CMK (cell line): Measurements from ENCODE around the gene TEKT1.
"Not testable (repeated sequence)": the region's sequence is repeated elsewhere in the genome, so short reads cannot be mapped to it uniquely, and the experiment has no call there.

Experiments used
- DNase-seq: peaks from one replicate; pipeline ENCODE4 v3.0.0-alpha.2; 2010; ENCODE audit warnings: low read depth

Gene TEKT1

GRCh38 chr17:6815775-6816174, 15.8 kb downstream of the TEKT1 start:
- DNase-seq: no peak

- DNase-seq: no peak
Measured at GRCh38 chr17:6812295-6812694, 19.2 kb downstream of the TEKT1 start.

GRCh38 chr17:6811510-6811909, 20.0 kb downstream of the TEKT1 start:
- no peak for DNase-seq

- no peak for DNase-seq
Measured at GRCh38 chr17:6800422-6801027, 31.0 kb downstream of the TEKT1 start.

- no peak for DNase-seq
Measured at GRCh38 chr17:6799738-6800137, 31.8 kb downstream of the TEKT1 start.

GRCh38 chr17:6797718-6798351, 33.7 kb downstream of the TEKT1 start:
- DNase-seq: no peak

- no peak for DNase-seq
Measured at GRCh38 chr17:6796887-6797490, 34.5 kb downstream of the TEKT1 start.

- DNase-seq: no peak
Measured at GRCh38 chr17:6796017-6796886, 35.3 kb downstream of the TEKT1 start.

- no peak for DNase-seq
Measured at GRCh38 chr17:6793748-6794493, 37.6 kb downstream of the TEKT1 start.

GRCh38 chr17:6789146-6789545, 42.4 kb downstream of the TEKT1 start:
- no peak for DNase-seq

GRCh38 chr17:6787081-6787693, 44.3 kb downstream of the TEKT1 start:
- no peak for DNase-seq

- no peak for DNase-seq
Measured at GRCh38 chr17:6786618-6787017, 44.9 kb downstream of the TEKT1 start.

GRCh38 chr17:6782244-6782643, 49.3 kb downstream of the TEKT1 start:
- DNase-seq: no peak

- no peak for DNase-seq
Measured at GRCh38 chr17:6780886-6781285, 50.6 kb downstream of the TEKT1 start.

GRCh38 chr17:6780001-6780400, 51.5 kb downstream of the TEKT1 start:
- no peak for DNase-seq

GRCh38 chr17:6779411-6779810, 52.1 kb downstream of the TEKT1 start:
- DNase-seq: no peak

GRCh38 chr17:6775871-6776405, 55.6 kb downstream of the TEKT1 start, which contains the start of gene FBXO39:
TSS of gene FBXO39 (plus strand) at chr17:6776215. CDS start at chr17:6779869, 3,654 bp downstream.
- DNase-seq: no peak

- not testable (repeated sequence) for DNase-seq
Measured at GRCh38 chr17:6774906-6775305, 56.6 kb downstream of the TEKT1 start.

GRCh38 chr17:6772016-6772415, 59.5 kb downstream of the TEKT1 start:
- no peak for DNase-seq

GRCh38 chr17:6768447-6768846, 63.1 kb downstream of the TEKT1 start:
- DNase-seq: no peak

- no peak for DNase-seq
Measured at GRCh38 chr17:6761779-6762178, 69.8 kb downstream of the TEKT1 start.
